GM19463 (cell line): ENCODE measurements around the gene RBPMS2.
A peak's percentile ranks its signal among the peaks of the same experiment; 100 is the strongest.
"Not testable (repeated sequence)": the region's sequence is repeated elsewhere in the genome, so short reads cannot be mapped to it uniquely, and the experiment has no call there.

Source experiments
- ATAC-seq: cut with Tn5 transposase; IDR thresholded peaks from one replicate; pipeline ENCODE4 v1.9.1; 2021; ENCODE audit warnings: mild to moderate bottlenecking, moderate library complexity; ENCODE audit not compliant: unreplicated experiment

The RBPMS2 gene

DNA sequence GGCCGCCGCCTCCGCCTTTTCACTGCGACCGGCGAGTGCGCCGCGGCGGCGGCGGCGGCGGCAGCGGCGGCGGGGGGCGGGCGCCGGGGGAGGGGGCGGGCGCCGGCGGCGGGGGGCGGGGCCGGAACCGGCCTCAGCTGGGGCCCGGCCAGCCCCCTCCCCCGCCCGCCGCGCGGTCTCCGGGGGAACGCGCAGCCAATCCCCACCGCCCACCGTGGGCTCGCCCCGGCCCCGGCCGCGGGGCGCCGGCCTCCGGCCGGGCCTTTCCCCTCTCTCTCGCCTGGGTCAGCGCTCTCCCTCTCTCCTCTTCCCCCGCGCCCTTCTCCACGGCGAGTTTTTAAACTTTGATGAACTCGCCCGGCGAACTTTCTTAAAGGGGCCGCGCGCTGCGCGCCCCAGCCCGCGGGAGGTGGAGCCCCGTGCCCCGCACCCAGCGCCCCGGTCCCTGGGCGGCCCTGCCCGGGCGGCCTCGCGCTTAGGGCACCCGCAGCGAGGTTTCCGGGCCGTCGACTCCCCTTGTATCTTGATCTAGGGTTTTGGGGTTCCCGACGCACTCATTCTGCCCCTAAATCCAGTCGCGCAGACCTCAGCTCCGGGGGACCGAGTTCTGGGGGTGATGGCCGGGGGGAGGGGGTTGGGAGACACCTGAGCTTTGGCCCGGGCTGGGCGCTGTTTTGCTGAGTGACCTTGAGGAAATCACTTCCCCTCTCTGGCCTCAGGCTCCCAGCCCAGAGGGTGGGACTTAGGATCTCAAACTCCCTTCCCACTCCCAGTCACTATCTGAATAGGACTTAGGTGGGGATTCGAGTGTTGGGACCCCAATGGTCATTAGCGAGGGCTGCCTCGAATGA lies at the start of gene RBPMS2:
TSS of gene RBPMS2 (minus strand) at position 39 of the 851 bp plus-strand sequence. CDS start 270 bp downstream, outside the sequence.
- ATAC-seq: no peak

DNA sequence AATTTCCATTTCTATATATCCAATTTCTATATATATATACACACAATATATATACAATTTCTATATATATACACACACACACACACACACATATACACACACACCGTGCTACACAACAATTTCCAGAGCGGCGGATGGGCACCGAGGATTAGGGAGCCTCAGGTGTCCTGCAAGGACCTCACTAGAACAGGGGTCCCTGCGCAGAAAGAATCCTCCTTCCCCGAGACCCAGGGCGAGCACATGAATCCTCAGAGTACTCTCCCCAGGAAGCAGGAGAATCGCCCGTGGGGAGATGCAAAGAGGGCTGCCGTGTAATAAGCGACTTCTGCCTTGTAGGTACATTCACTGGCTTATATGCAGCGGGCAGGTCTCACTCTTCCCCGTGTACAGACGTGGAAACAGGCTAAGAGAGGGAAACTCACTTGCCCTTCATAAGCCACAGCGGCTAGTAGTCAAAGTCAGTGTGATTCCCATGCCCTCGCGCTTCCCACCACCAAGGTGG lies 49.6 kb upstream of the RBPMS2 start:
- no peak for ATAC-seq

DNA sequence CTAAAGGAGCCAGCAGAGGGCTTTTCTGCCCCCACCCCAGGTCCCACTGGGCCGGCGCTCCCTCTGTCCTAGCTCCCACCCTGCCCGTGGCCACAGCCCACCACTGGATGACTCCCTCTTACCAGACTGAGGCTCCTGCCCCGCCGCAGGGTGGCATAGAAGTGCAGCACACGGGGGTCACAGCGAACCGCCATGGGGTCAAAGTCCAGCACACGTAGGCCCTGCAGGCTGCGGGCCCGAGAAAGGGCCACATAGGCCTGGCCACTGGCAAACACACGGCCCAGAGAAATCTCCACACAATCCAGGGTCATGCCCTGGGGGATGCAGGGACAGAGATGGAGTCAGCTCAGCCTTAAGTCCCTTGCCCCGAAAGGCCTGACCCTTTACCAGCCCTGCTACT lies 41.1 kb upstream of the RBPMS2 start:
- ATAC-seq: no peak

DNA sequence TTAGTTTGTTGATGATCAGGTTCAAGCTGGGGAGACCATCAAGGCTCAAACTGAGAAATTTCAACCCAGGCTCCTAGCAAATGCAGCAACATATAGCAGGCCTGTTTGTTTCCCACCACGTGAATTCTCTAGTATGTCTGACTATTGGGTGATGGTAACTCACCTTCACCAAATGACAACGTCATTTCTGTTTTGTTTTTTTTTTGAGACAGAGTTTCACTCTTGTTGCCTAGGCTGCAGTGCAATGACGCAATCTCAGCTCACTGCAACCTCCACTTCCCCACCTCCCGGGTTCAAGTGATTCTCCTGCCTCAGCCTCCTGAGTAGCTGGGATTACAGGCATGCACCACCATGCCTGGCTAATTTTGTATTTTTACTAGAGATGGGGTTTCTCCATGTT lies 39.6 kb upstream of the RBPMS2 start:
- not testable (repeated sequence) for ATAC-seq

DNA sequence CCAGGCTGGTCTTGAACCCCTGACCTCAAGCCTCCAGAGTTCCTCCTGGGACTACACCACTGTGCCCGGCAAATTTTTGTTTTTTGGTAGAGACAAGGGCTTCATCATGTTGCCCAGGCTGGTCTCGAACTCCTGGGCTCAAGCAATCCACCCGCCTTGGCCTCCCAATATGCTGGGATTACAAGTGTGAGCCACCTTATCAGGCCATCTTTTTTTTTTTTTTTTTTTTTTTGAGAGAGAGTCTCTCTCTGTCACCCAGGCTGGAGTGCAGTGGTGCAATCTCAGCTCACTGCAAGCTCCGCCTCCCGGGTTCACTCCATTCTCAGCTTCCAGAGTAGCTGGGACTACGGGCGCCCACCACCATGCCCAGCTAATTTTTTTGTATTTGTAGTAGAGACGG lies 38.9 kb upstream of the RBPMS2 start:
- ATAC-seq: not testable (repeated sequence)

DNA sequence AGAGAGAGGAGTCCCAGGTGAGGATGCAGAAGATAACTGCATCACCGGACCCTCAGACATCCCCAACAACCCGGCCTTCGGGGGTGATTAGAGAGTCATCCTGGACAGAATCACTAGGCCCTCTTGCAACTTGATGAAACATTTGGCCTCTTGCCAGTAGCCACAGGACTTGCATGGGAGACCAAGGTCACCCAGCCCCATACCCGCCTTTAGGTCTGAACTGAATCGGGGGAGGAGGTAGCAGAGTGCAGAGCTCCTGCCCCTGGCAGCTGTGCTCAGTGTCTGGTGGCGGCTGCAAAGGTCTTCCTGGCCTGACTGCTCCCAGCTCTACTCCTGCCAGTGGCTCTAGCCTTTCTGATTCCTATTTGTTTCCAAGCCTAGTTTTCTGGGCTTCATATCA lies 37.7 kb upstream of the RBPMS2 start:
- peak; percentile 59 for ATAC-seq

DNA sequence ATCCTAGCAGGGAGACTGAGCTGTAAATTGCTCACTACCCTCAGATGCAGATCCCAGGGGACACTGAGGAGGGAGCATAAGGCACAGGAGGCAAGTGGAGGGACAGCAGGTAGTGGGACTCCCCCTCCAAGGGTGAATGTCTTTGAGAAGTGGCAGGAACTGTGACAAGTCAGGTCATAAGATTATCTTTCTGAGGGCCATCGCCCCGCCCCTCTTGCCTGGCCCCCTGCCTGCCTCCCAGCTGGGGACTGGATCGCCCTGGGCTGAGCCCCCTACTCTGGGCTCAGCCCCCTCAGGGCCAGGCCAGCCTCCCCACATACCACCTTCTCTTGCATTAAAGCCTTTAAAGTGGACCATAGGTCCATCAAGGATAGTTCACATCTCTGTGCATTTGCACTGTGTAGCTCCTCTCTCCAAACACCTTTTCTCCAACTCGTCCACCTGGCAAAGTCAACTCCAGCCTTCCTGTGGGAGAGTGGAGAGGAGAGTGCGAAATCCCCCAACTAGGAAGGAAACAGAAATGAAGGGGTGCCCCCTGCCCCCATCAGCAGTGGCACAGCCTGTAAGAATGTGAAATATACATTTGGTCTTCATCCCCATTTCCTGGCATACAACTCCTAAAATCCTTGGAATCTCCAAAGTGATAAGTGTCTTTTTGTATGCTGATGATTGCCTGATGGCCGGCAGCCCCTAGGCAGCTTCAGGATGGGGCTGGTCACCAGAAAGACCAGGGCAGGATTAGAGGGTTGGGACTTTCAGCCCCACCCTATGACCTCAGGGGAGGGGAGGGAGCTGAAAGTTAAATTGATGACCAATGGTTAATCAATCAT lies 35.3 kb upstream of the RBPMS2 start:
- ATAC-seq: no peak

DNA sequence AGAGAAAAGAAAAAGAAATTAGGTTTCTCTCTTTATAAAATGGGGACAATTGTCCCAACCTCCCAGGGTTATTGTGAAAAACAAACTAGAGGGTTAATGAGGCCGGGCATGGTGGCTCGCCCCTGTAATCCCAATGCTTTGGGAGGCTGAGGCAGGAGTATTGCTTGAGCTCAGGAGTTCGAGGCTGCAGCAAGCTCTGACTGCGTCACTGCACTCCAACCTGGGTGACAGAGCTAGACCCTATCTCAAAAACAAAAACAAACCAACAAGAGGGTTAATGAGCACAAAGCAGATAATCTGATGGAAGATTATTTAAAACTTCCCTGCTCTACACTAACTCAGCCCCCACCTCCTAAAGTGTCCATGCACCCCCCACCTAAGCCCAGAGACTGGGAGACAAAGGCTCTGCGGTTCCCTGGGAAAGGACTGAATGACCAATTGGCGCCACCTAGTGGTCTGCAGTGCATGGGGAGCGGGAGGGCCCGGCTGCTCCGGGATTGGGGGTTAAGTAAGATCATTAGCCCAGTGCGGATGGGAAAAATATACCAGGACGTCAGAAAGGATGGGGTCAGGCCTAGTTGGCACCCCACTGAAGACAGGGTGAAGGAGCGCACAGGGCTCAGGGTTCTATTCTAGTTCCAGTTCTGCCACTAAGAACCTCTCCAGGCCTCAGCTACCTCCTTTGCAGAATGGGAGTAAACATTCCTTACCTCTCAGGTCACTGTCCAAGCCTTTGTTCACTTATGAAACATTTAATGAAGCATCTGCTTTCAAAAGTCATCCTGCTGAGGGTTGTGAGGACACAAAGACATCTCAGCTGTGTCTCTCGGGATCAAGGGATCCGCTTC lies 34.5 kb upstream of the RBPMS2 start:
- ATAC-seq: no peak

DNA sequence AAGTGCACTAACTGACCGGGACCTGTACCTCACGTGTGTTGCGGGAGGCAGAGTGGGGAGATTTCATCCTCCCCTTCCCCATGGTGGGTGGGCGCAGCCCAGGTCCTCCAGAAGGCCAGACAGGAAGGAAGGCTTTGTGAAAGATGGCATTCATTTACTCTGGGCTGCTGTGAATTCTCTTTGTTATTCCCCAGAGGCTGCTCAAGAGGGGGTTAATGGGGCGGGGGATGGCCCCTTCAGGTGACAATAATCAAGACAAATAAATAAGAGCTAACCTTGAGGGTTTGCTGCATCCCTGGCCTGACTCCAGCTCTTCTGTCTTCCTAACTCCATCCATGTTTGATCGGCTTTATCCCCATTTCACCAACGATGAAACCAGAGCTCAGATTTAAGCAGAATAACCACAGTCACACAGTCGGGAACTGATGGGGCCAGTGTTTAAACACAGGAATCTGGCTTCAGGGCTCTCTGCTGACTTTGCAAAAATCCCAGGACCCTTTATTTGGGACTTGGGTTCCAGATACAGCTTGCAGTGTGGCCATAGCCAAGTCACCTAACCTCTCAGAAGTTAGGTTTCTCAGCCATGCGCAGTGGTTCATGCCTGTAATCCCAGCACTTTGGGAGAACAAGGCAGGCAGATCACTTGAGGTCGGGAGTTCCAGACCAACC lies 33.5 kb upstream of the RBPMS2 start:
- no peak for ATAC-seq

DNA sequence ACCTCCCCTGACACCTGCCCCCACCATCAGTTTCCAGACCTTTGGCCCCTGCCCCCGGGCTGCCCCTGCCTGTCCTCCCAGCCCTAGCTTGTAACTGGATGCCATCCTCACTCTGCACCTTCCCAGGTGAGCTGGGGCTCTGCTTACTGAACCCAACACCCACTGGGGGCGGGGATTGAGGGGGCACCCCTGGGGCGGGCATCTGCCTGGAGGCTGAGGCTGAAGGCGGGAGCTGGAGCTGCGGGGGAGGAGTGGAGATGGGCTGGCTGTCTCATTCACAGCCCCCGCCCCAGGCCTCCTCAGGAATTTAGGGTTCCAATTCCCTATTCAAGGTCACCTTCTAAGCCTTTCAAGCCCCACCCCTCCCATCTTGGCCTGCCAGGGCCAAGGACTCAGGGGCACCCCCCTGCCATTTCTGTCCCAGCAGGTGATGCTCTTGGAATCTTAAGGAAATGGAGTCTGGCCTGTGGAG lies 32.4 kb upstream of the RBPMS2 start:
- no peak for ATAC-seq

DNA sequence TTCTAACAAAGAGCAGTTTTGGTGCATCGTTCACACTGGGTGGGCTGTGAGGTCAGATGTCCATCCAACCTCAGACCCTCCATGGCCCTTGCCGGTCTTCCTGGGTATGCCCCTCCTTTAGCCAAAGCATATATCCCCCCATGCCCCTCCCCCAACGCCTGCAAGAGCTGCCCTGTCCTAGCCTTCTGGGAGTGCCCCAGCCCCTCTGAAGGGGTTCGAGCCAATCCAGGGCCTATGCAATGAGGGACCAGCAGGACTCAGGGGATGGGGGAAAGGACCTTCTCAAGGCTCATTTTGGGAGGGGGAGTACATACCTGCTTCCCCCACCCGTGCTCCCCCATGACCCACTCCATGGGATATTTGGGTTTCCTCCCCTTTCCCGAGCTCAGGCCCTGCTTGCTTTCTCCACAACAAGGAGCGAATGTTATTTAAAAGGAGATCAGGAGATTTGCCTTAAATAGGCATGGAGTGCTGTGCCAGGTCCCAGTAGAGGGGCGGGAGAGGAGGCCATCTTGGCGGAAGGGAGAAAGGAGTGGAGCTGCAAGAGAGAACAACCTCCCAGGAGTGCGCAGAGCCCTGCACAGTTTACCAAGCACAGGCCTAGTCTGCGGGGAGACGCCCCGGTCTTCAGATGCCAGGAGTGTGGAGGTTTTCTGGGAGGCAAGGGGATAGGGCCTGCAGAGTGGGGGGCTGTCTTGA lies 31.8 kb upstream of the RBPMS2 start:
- ATAC-seq: no peak

DNA sequence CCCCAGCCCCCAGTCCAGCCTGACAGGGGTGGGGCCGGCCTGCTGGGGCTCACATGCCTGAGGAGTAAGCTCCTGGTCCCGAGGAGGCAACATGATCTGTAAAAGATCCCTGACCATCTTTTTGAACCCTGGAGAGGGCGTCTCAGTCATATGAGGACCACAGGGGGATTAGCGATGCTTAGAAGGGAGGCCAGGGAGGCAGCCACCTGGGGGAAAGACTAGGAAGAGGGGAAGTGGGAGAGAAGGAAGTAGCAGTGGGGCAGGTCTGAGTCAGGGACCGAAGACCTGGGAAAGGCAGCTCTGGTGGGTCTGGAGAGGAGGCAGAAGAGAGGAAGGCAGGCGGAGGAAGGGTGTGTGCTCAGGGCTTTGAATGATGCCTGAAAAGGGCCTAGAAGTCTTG lies 31.1 kb upstream of the RBPMS2 start:
- ATAC-seq: no peak

DNA sequence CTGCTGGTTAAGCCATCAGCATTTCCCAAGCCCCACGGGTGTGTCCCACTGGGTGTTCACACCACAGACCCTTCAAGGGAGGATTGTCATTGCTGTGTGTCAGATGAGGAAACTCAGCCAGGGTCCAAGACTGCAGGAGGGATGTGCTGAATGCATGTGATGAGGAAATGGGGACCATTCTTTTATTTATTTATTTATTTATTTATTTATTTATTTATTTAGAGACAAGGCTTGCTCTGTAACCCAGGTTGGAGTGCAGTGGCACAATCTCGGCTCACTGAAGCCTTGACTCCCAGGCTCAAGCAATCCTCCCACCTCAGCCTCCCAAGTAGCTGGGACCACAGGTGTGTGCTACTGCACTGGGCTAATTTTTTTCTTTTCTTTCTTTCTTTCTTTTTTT lies 29.2 kb upstream of the RBPMS2 start:
- ATAC-seq: no peak

DNA sequence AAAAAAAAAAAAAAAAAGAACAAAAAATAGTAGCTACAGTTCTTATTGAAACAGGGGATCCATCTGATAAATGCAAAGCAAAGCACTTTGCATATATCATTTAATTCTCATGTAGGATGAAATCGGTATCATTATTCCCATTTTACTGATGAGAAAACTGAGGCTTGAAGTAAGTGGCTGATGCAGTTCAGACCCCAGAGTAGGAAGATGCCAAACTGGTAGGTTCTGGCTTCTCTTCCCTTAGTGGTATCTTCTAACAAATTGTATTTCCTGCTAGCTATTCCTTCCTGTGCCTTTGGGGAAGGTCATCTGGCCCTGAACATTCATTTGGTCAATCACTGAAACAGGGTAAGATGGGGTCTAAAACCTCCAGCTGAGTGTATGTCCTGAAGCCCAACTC lies 28.1 kb upstream of the RBPMS2 start:
- ATAC-seq: no peak

DNA sequence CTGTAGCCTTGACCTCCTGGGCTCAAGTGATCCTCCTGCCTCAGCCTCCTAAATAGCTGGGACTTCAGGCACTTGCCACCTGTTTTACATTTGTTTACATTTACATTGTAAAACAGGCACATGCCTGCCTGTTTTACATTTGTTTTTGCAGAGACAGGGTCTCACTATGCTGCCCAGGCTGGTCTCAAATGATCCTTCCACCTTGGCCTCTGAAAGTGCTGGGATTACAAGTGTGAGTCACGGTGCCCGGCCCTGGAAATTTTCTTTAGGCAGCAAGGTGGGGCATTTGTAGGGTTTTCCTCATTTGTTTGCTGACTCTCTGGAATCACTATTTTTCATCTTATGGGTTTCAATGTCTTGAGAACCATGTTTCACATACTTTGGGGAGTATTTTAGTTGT lies 25.1 kb upstream of the RBPMS2 start:
- no peak for ATAC-seq

DNA sequence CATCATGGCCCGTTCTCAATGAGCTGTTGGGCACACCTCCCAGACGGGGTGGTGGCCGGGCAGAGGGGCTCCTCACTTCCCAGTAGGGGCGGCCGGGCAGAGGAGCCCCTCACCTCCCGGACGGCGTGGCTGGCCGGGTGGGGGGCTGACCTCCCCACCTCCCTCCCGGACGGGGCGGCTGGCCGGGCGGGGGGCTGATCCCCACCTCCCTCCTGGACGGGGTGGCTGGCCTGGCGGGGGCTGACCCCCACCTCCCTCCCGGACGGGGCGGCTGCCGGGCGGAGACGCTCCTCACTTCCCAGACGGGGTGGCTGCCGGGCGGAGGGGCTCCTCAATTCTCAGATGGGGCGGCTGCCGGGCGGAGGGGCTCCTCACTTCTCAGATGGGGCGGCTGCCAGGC lies 23.5 kb upstream of the RBPMS2 start:
- not testable (repeated sequence) for ATAC-seq

DNA sequence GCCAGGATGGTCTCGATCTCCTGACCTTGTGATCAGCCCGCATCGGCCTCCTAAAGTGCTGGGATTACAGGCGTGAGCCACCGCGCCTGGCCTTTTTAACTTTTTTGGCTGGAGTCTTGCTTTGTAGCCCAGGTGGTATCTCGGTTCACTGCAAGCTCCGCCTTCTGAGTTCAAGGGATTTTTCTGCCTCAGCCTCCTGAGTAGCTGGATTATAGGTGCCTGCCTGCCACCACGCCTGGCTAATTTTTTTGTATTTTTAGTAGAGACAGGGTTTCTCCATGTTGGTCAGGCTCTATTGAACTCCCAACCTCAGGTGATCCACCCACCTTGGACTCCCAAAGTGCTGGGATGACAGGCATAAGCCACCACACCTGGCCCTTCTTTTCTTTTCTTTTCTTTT lies 20.5 kb upstream of the RBPMS2 start:
- not testable (repeated sequence) for ATAC-seq

DNA sequence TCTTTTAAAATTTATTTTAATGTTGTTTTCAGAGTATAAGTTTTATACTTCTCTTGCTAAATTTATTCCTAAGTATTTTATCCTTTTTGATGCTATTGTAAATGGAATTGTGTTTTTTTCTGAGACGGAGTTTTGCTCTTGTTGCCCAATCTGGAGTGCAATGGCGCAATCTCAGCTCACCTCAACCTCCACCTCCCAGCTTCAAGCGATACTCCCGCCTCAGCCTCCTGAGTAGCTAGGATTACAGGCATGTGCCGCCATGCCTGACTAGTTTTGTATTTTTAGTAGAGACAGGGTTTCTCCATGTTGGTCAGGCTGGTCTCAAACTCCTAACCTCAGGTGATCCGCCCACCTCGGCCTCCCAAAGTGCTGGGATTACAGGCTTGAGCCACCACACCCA lies 19.9 kb upstream of the RBPMS2 start:
- ATAC-seq: not testable (repeated sequence)

DNA sequence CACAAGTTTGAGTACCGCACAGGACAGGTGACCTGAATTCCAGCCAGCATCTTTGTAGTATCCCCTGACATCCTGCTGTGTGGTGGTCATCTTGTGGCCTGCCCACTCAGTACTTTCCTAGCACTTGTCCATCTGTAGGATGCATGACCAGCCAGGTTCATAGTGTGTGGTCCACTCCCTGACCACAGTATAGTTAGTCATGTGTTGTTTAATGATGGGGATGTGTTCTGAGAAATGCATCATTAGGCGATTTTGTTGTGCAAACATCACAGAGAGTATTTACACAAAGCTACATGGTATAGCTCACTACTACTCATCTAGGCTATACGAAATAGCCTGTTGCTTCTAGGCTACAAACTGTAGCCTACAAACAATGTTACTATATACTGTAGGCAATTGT lies 16.9 kb upstream of the RBPMS2 start:
- no peak for ATAC-seq

DNA sequence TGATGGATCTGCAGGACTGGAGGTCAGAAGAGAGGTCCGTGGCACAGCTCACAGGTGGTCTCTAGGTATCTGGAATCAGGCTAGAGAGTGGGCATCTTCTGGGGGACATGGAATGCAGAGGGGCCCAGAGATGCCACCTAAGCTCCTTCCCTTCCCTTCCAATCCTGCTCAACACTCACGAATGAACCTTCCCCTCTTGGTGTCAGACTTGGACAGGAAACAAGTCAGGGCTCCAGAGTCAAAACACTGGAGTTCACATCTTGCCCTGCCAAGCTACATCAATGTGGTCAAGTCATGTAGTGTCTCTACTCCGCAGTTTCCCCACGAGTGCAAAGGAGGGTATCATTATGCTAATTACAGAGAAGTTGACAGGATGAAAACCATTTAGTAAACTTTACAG lies 16.0 kb upstream of the RBPMS2 start:
- ATAC-seq: no peak
